ENCODE measurements around the gene STK32B.

STK32B gene

DNA sequence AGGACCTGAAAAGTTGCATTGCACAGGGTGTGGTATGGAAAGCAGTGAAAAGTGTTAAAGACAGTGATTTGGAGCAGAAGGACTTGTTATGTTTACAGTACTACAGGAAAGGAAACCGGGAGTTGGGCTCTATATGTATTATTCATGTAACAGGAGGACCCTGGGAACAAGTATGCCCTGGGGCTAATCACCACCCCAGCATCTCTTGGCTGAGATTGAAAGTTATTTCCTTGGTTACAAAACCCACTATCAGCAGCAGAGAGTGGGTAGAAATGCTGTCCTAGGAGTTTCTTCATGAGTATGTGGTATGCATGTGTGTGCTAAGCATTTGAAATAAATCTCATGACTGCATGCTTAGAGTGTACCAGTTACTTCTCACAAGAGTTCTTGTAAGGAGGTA is 46.9 kb downstream of the STK32B start:
- in situ Hi-C loops (cut with HindIII; ENCODE audit: low pct_unique_long_range_greater_than_20kb, low sequenced_read_pairs) = no loop called here
- DNase-seq (ENCODE audit: low read depth in 1 of 2, low spot score in 1 of 2) = no peak

DNA sequence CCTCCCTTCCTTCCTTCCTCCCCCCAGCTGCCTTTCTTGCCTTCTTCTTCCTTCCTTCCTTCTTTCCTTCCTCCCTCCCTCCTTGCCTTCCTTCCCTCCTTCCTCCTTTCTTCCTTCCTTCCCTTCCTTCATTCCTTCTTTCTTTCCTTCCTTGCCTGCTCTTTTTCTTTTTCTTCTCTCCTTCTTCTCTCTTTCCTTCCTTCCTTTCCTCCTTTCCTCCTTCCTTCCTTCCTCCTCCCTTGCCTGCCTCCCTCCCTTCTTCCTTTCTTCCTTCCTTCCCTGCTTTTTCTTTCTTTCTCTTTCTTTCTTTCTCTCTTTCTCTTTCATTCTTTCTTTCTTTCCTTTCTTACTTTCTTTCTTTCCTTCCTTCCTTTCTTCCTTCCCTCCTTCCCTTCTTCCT is 49.1 kb downstream of the STK32B start:
- DNase-seq (ENCODE audit: low read depth in 1 of 2, low spot score in 1 of 2) = no peak
- in situ Hi-C loops (cut with HindIII; ENCODE audit: low pct_unique_long_range_greater_than_20kb, low sequenced_read_pairs) = no loop called here
- TF ChIP-seq JUND (IDR thresholded peaks at IDR 0.05; ENCODE audit: low read depth) = no peak

More for the DNA sequence above, 46.9 kb downstream of the STK32B start:
- TF ChIP-seq JUND (IDR thresholded peaks at IDR 0.05; ENCODE audit: low read depth) = no peak

DNA sequence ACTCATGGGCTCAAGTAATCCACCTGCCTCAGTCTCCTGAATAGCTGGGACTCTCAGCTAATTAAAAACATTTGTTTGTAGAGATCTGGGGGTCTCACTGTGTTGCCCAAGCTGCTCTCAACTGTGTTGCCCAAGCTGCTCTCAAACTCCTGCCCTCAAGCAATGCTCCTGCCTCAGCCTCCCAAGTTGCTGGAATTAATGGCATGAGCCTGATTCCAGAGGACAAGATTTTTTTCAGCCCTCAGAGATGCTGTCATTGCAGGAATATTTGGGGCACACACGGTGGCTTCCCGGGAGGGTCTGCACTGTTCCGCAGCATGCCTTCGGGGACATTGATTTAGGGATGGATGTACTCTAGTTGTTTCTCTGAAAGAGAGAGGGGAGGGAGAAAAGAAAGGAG is 49.7 kb downstream of the STK32B start:
- DNase-seq (ENCODE audit: low read depth in 1 of 2, low spot score in 1 of 2) = no peak
- in situ Hi-C loops (cut with HindIII; ENCODE audit: low pct_unique_long_range_greater_than_20kb, low sequenced_read_pairs) = no loop called here
- no peak for TF ChIP-seq JUND (IDR thresholded peaks at IDR 0.05; ENCODE audit: low read depth)

DNA sequence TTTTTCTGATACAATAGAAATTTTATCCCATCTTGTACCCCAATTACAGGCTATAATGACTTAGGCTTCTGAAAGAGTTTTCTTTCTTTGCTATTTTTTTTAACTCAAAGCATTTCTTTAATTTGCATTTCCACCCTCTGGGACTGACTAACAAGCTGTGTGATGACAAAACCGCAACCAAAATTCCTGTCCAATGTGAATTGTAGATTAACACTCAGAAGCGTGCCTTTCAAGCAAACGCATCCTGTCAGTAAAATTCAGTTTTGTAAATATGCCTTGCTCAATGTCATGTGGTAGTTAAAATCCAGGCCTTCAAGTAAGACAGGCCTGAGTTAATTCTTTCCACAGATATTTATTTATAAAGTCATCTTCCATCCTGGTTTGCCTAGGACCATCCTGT is 50.3 kb downstream of the STK32B start:
- no peak for TF ChIP-seq JUND (IDR thresholded peaks at IDR 0.05; ENCODE audit: low read depth)
- DNase-seq (ENCODE audit: low read depth in 1 of 2, low spot score in 1 of 2) = no peak
- in situ Hi-C loops (cut with HindIII; ENCODE audit: low pct_unique_long_range_greater_than_20kb, low sequenced_read_pairs) = no loop called here

GRCh38 chr4:5110901-5111300 is 59.6 kb downstream of the STK32B start:
- no peak for DNase-seq (ENCODE audit: low read depth in 1 of 2, low spot score in 1 of 2)
- TF ChIP-seq JUND (IDR thresholded peaks at IDR 0.05; ENCODE audit: low read depth) = no peak
- in situ Hi-C loops (cut with HindIII; ENCODE audit: low pct_unique_long_range_greater_than_20kb, low sequenced_read_pairs) = no loop called here

DNA sequence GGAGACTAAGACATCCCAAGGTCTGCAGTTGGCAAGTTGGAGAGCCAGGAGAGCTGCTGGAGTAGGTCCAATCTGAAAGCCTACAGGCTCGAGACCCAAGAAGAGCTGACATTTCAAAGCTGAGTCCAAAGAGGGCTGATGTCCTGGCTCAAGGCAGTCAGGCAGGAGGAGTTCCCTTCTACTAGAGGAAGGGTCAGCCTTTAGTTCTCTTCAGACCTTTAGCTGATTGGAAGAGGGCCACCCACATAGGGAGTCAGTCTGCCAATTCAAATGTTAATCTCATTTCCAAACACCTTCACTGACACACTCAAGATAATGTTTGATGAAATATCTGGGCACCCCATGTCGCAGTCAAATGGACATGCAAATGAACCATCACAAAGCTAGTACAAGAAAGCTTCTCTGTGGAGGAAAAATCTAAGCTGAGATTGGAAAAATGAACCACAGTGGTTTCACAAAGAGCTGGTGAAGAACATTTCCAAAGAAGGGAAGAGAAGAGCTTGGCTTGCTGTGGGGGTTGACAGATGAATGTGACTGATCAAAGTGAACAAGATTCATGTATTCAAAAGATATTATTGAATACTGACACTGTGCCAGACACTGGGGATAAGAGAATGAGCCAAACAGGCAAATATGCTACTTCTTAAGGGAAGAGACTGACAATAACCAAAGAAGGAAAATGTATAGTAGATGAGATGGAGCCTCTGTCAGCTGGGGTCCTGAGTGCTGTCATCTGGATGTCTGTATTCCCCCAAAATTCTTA is 61.2 kb downstream of the STK32B start:
- no peak for TF ChIP-seq JUND (IDR thresholded peaks at IDR 0.05; ENCODE audit: low read depth)
- in situ Hi-C loops (cut with HindIII; ENCODE audit: low pct_unique_long_range_greater_than_20kb, low sequenced_read_pairs) = no loop called here
- DNase-seq (ENCODE audit: low read depth in 1 of 2, low spot score in 1 of 2) = no peak

GRCh38 chr4:5114950-5115349 is 63.7 kb downstream of the STK32B start:
- in situ Hi-C loops (cut with HindIII; ENCODE audit: low pct_unique_long_range_greater_than_20kb, low sequenced_read_pairs) = no loop called here
- DNase-seq (ENCODE audit: low read depth in 1 of 2, low spot score in 1 of 2) = peak in 1 of 2 experiments; percentile 25
- TF ChIP-seq JUND (IDR thresholded peaks at IDR 0.05; ENCODE audit: low read depth) = peak; percentile 28; the same call in 1 of the 2 replicates

DNA sequence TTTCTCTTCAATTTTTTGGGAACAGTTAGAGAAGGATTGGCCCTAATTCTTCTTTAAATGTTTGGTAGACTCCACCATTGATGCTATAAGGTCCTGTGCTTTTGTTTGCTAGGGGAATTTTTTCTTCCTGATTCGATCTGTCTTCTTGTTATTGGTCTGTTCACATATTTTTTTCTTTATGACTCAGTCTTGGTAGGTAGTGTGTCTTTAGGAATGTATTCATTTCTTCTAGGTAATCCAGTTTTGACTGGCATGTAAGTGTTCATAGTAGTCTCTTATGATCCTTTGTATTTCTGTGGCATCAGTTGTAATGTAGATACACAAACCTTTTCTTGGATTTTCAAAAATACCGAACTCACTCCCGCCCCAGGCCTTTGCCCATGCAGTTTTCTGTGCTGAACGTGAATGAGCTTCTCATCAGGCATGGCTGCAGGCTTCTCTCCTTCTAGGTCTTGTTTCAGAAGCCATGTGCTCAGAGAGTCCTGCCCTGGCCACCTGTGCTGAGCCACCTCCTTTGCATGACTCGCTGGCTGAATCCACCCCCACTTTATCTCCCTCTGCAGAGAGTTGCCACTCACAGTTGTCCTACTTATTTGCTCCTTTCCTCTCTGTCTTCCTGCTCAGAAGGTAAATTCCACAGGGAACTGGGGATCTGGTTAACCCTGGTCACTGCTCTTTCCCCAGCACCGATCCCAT is 67.0 kb downstream of the STK32B start:
- DNase-seq (ENCODE audit: low read depth in 1 of 2, low spot score in 1 of 2) = no peak
- no peak for TF ChIP-seq JUND (IDR thresholded peaks at IDR 0.05; ENCODE audit: low read depth)
- in situ Hi-C loops (cut with HindIII; ENCODE audit: low pct_unique_long_range_greater_than_20kb, low sequenced_read_pairs) = no loop called here

DNA sequence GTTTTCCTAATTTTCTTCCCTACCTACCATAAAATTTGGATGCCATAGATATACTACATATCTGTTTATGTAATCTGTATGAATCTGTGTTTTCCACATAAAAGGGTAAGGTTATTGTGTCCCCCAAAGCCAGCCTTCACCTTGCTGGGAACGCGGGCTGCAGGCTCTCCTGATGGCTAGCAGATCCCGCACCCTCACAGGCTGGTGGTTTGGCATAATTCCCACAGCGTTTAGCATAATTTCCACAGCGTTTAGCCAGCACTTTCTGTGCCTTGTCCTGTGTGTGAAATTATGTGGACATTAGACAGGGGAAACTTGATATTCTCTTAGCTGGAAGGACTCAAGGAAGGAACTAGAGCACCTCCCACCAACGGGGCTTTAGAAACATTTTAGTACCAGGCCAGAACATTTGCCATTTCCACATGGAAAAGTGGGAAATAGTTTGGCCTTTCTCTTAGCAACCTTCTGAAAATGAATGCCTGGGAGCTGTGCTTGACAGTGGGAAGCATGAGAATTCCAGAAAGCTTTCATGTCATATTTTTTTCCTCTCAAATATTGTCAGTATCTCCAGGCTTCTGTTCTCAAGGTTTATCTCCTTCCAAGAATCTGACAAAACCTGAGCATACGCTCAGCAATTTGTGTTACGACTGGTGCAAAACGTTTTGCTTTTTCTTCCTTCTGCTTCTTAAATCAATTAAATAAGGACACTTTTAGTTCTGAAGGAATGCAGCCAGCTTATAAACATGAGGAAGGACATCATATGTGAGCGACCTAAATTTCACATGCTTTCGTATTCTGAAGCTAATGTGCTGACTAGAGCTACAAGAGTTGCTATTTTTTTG is 67.9 kb downstream of the STK32B start:
- peak in 1 of 2 experiments; percentile 21 for DNase-seq (ENCODE audit: low read depth in 1 of 2, low spot score in 1 of 2)
- no peak for TF ChIP-seq JUND (IDR thresholded peaks at IDR 0.05; ENCODE audit: low read depth)
- in situ Hi-C loops (cut with HindIII; ENCODE audit: low pct_unique_long_range_greater_than_20kb, low sequenced_read_pairs) = no loop called here

- in situ Hi-C loops (cut with HindIII; ENCODE audit: low pct_unique_long_range_greater_than_20kb, low sequenced_read_pairs) = no loop called here
- no peak for TF ChIP-seq JUND (IDR thresholded peaks at IDR 0.05; ENCODE audit: low read depth)
- DNase-seq (ENCODE audit: low read depth in 1 of 2, low spot score in 1 of 2) = no peak
These were observed 68.8 kb downstream of the STK32B start for GRCh38 chr4:5120067-5120466.

GRCh38 chr4:5120468-5120867 is 69.2 kb downstream of the STK32B start:
- no peak for DNase-seq (ENCODE audit: low read depth in 1 of 2, low spot score in 1 of 2)
- in situ Hi-C loops (cut with HindIII; ENCODE audit: low pct_unique_long_range_greater_than_20kb, low sequenced_read_pairs) = no loop called here
- no peak for TF ChIP-seq JUND (IDR thresholded peaks at IDR 0.05; ENCODE audit: low read depth)

- TF ChIP-seq JUND (IDR thresholded peaks at IDR 0.05; ENCODE audit: low read depth) = no peak
- DNase-seq (ENCODE audit: low read depth in 1 of 2, low spot score in 1 of 2) = no peak
- in situ Hi-C loops (cut with HindIII; ENCODE audit: low pct_unique_long_range_greater_than_20kb, low sequenced_read_pairs) = no loop called here
These were observed 70.8 kb downstream of the STK32B start for GRCh38 chr4:5122114-5122513.

DNA sequence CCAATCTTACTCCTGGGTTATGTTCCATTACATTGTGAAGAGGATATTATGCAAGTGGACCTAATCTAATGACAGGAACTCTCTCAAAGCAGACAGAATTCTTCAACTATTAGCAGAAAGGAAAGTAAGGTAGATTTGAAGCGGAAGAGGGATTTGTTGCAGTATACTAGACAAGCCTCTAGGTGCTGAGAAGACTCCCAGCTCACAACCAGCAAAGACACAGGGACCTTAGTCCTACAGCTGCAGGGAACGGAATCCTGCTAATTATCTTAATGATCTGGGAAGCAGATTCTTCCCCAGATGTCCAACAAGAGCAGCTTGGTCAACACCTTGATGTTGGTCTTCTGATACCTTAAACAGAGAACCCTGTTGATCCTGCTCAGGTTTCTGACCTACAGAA is 73.6 kb downstream of the STK32B start:
- no peak for DNase-seq (ENCODE audit: low read depth in 1 of 2, low spot score in 1 of 2)
- in situ Hi-C loops (cut with HindIII; ENCODE audit: low pct_unique_long_range_greater_than_20kb, low sequenced_read_pairs) = no loop called here
- no peak for TF ChIP-seq JUND (IDR thresholded peaks at IDR 0.05; ENCODE audit: low read depth)
